ENCODE measurements around the gene SRA1. TPM values are rescaled to one million over a fixed set of nuclear protein-coding genes. Genes with fewer than 3 reads are reported as not detected.
A peak's percentile ranks its signal among the peaks of the same experiment; 100 is the strongest.

SRA1 gene
- total and polyA plus RNA-seq, 2 of the 8 experiments (the other 6 are each of a cell fraction or from before 2014, with no cell fraction given), result 27.4 to 39.4 TPM

- H3K4me1 ChIP-seq (replicated peaks in 1 of 4; ENCODE audit: control insufficient read depth in 3 of 4, insufficient read depth in 4 of 4, low read length in 3 of 4), result peaks cover 0 to 11% (median 4%) of the 10 kb centered on the region in 4 experiments; a peak in 5 of 7 replicates
- H2BK120ac ChIP-seq (replicated peaks; ENCODE audit: low read depth, low read length), result no peak overlapping the region
- CTCF ChIA-PET (ENCODE audit: partially characterized antibody), result interaction anchor here (0.9 to 3.7 kb wide), 2 partner anchors 16 to 75 kb away, joined by 3 to 16 read pairs; partner anchors contain the start of gene EIF4EBP3
- H2AFZ ChIP-seq (ENCODE audit: low read length), result 0 out of 2 replicates have a peak overlapping the region, but pooled peaks have one; percentile 14
- no peak for TF ChIP-seq SP4 (IDR thresholded peaks at IDR 0.05; ENCODE audit: low read length)
- H2BK15ac ChIP-seq (ENCODE audit: low read length), result no peak overlapping the region
- H4K5ac ChIP-seq (ENCODE audit: insufficient read length, low read depth, low read length), result no peak overlapping the region
- WGBS, 2 experiments (ENCODE audit: extremely low coverage in 1 of 2, insufficient coverage in 1 of 2, insufficient read length in 1 of 2, insufficient replicate concordance in 2 of 2, low coverage in 1 of 2, low lambda C conversion rate in 2 of 2, missing lambda C conversion rate in 1 of 2), result 93% methylated on average over 8 of the region's 8 CpGs; no CpG with 5 or more reads in 1 of the 2 experiments
- H3K14ac ChIP-seq (ENCODE audit: insufficient read length), result no peak overlapping the region
- H2BK12ac ChIP-seq (ENCODE audit: low read depth, low read length), result 0 out of 2 replicates have a peak overlapping the region, but pooled peaks have one; percentile 19
- POLR2A ChIA-PET (ENCODE audit: partially characterized antibody), result interaction anchor here (0.8 to 10.8 kb wide), 5 partner anchors 17 to 162 kb away, joined by 3 to 191 read pairs (median 3); partner anchors contain the start of gene EIF4EBP3
- H3K56ac ChIP-seq (replicated peaks; ENCODE audit: insufficient read length, low read depth, low read length), result no peak overlapping the region
- H3K9me3 ChIP-seq (ENCODE audit: insufficient read depth in 2 of 2, low read depth in 1 of 2, low read length in 1 of 2), result no peaks in the 10 kb centered on the region
- no peaks in the 10 kb centered on the region for H4K20me1 ChIP-seq (replicated peaks in 1 of 2; ENCODE audit: control insufficient read depth in 1 of 2, insufficient read depth in 2 of 2, low read length in 2 of 2)
- no peak overlapping the region for H3K27ac ChIP-seq (ENCODE audit: low read depth, low read length)
- H3K18ac ChIP-seq (ENCODE audit: extremely low read depth, low read length), result no peak overlapping the region; the same call in 1 of the 2 replicates
- peaks cover 0 to 18% (median 13%) of the 10 kb centered on the region in 4 experiments; a peak in 4 of 8 replicates for H3K36me3 ChIP-seq (ENCODE audit: control insufficient read depth in 2 of 4, insufficient read depth in 4 of 4, low read length in 3 of 4)
- H3K4me3 ChIP-seq (ENCODE audit: extremely low read depth in 1 of 4, insufficient read depth in 2 of 4, low read depth in 3 of 4, low read length in 4 of 4), result peak overlapping the region; percentile 90 to 99 (median 95)
- no peak overlapping the region for H4K91ac ChIP-seq (replicated peaks; ENCODE audit: insufficient read length, low read length)
- no peaks in the 10 kb centered on the region; a peak in 1 of 7 replicates for H3K27me3 ChIP-seq (replicated peaks in 1 of 4; ENCODE audit: control insufficient read depth in 3 of 4, extremely low read depth in 1 of 4, insufficient read depth in 3 of 4, low read length in 3 of 4)
- peaks cover 3 to 9% of the 10 kb centered on the region in 2 experiments; a peak in 3 of 4 replicates for H3K79me2 ChIP-seq (ENCODE audit: control insufficient read depth in 1 of 2, insufficient read depth in 2 of 2, low read length in 2 of 2)
- no peak overlapping the region for H2BK20ac ChIP-seq (ENCODE audit: low read length)
- H3K4me2 ChIP-seq (ENCODE audit: insufficient read depth in 1 of 2, low read depth in 2 of 2, low read length in 2 of 2), result peak overlapping the region; percentile 90 to 98
- H3K79me1 ChIP-seq (ENCODE audit: low read depth, low read length), result peaks cover 7% of the 10 kb centered on the region
- H3K4ac ChIP-seq (replicated peaks; ENCODE audit: insufficient read length, low read depth, low read length), result no peak overlapping the region
- peak overlapping the region in 3 of 4 experiments; percentile 51 to 85 (median 85); a peak in 4 of 7 replicates for H3K9ac ChIP-seq (replicated peaks in 1 of 4; ENCODE audit: extremely low read depth in 1 of 4, low read depth in 3 of 4, low read length in 3 of 4)
- H3K23me2 ChIP-seq (ENCODE audit: low read depth, low read length), result peaks cover 14% of the 10 kb centered on the region
- no peak overlapping the region for H3K23ac ChIP-seq (ENCODE audit: insufficient read length)
- no peak overlapping the region for H2AK5ac ChIP-seq (ENCODE audit: low read depth, low read length)
- peak overlapping the region; percentile 22; the same call in 1 of the 2 replicates for H4K8ac ChIP-seq (ENCODE audit: extremely low read depth, insufficient read depth, low read length)
- H2BK5ac ChIP-seq (ENCODE audit: low read depth, low read length), result 0 out of 2 replicates have a peak overlapping the region, but pooled peaks have one; percentile 76
- DNase-seq (ENCODE audit: low read depth in 1 of 2, low spot score in 2 of 2) (no peak), FAIRE-seq (no peak)
Observed at GRCh38 chr5:140563596-140563995, 6.3 kb upstream of the SRA1 start.

Data from H1 (cell line).